Trophoblast cell (in vitro differentiated cells and primary cell): ENCODE results near the gene ACSM4.

Source experiments
- DNase-seq, 2 donors: peaks; one replicate each; pipeline ENCODE4 v3.0.0-alpha.2; 2016
- H2AFZ ChIP-seq: 2 replicates; pipeline ENCODE4 v1.6.1; 2013; ENCODE audit warnings: low read length, moderate library complexity, mild to moderate bottlenecking; ENCODE audit not compliant: insufficient read depth, poor library complexity
- H2AK5ac ChIP-seq: 2 replicates; pipeline ENCODE4 v1.6.1; 2013; ENCODE audit warnings: mild to moderate bottlenecking, low read length
- H2BK120ac ChIP-seq: 2 replicates; pipeline ENCODE4 v1.6.1; 2013; ENCODE audit warnings: low read length, mild to moderate bottlenecking, moderate library complexity; ENCODE audit not compliant: insufficient read depth, poor library complexity
- H2BK12ac ChIP-seq: 2 replicates; pipeline ENCODE4 v1.6.1; 2013; ENCODE audit warnings: mild to moderate bottlenecking, low read length, moderate library complexity
- H2BK5ac ChIP-seq: 2 replicates; pipeline ENCODE4 v1.6.1; 2013; ENCODE audit warnings: low read length, low read depth, moderate library complexity, mild to moderate bottlenecking; ENCODE audit not compliant: poor library complexity
- H3K14ac ChIP-seq: 2 replicates; pipeline ENCODE4 v1.6.1; 2013; ENCODE audit warnings: mild to moderate bottlenecking, low read length
- H3K18ac ChIP-seq: 2 replicates; pipeline ENCODE4 v1.6.1; 2013; ENCODE audit warnings: mild to moderate bottlenecking, low read length
- H3K23ac ChIP-seq: 2 replicates; pipeline ENCODE4 v1.6.1; 2013; ENCODE audit warnings: low read length
- H3K27ac ChIP-seq: 2 replicates; pipeline ENCODE4 v1.5.1; 2013; ENCODE audit warnings: low read depth, mild to moderate bottlenecking, inconsistent platforms, low read length, moderate library complexity
- H3K27me3 ChIP-seq: 2 replicates; pipeline ENCODE4 v1.6.1; 2013; ENCODE audit warnings: inconsistent platforms, mild to moderate bottlenecking, low read length, moderate library complexity; ENCODE audit not compliant: insufficient read depth
- H3K36me3 ChIP-seq, 2 experiments: 1 replicate in 1 of 2; 2 replicates in 1 of 2; pipeline ENCODE4 v1.6.1; 2013; ENCODE audit warnings: low read length in 2 of 2, mild to moderate bottlenecking in 2 of 2, moderate library complexity in 1 of 2; ENCODE audit not compliant: insufficient read depth in 2 of 2, control insufficient read depth in 1 of 2
- H3K4ac ChIP-seq: 2 replicates; pipeline ENCODE4 v1.6.1; 2013; ENCODE audit warnings: low read depth, mild to moderate bottlenecking, low read length, moderate library complexity
- H3K4me1 ChIP-seq, 2 experiments: 1 replicate in 1 of 2; 2 replicates in 1 of 2; pipeline ENCODE4 v1.6.1; 2013; ENCODE audit warnings: low read length in 2 of 2, mild to moderate bottlenecking in 2 of 2, moderate library complexity in 1 of 2; ENCODE audit not compliant: insufficient read depth in 2 of 2, control insufficient read depth in 1 of 2
- H3K4me2 ChIP-seq: 2 replicates; pipeline ENCODE4 v1.6.1; 2013; ENCODE audit warnings: inconsistent platforms, mild to moderate bottlenecking, low read length, moderate library complexity
- H3K4me3 ChIP-seq: 2 replicates; pipeline ENCODE4 v1.5.1; 2013; ENCODE audit warnings: mild to moderate bottlenecking, low read depth, low read length, inconsistent platforms
- H3K79me1 ChIP-seq: one replicate; pipeline ENCODE4 v1.6.1; 2013; ENCODE audit warnings: low read length
- H3K79me2 ChIP-seq: 2 replicates; pipeline ENCODE4 v1.6.1; 2013; ENCODE audit warnings: low read length, mild to moderate bottlenecking; ENCODE audit not compliant: control insufficient read depth, insufficient read depth, poor library complexity
- H3K9ac ChIP-seq: 2 replicates; pipeline ENCODE4 v1.6.1; 2013; ENCODE audit warnings: mild to moderate bottlenecking, low read length
- H3K9me3 ChIP-seq: 2 replicates; pipeline ENCODE4 v1.6.1; 2013; ENCODE audit warnings: low read depth, mild to moderate bottlenecking, control low read depth, inconsistent platforms, low read length; ENCODE audit not compliant: insufficient read depth
- H4K12ac ChIP-seq: 2 replicates; pipeline ENCODE4 v1.6.1; 2013; ENCODE audit warnings: low read depth, mild to moderate bottlenecking, low read length, moderate library complexity
- H4K8ac ChIP-seq: 2 replicates; pipeline ENCODE4 v1.6.1; 2013; ENCODE audit warnings: low read depth, mild to moderate bottlenecking, low read length, moderate library complexity
- H4K91ac ChIP-seq: one replicate; pipeline ENCODE4 v1.6.1; 2013; ENCODE audit warnings: low read depth, mild to moderate bottlenecking, low read length, moderate library complexity
- WGBS: extraction: QIAGEN DNeasy Blood & Tissue Kit; methylation state at CpG from one replicate; pipeline ENCODE4 v1.1.7; 2013; ENCODE audit warnings: missing lambda C conversion rate; ENCODE audit not compliant: insufficient read length, insufficient coverage; ENCODE audit errors: extremely low coverage; 5-methylcytosine and 5-hydroxymethylcytosine counted together

Gene ACSM4

DNA sequence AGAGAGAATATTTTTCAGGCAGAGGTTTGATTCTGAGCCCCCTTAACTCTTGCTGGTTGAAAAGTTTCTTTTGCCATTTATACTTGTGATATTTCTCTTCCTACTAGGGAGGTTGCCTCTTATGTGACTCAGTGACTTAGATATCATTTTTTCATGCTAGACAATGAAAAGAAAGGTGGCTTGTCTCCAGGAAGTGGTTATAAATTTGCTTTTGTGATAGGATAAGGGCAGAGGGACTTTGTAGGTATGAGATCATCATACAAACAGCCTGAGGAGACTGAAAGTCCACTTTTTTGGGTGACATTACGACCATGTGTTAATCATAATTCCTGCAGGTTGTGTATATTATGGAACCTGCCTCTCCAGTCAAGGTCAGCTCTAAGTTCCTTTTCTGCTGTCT lies 35.8 kb downstream of the ACSM4 start:
- no CpG with 5 or more reads among the region's 1 CpG for WGBS
- Histone ChIP-seq H3K4me3 (no peak overlapping the region), H3K9me3 (peaks cover 9% of the 10 kb centered on the region), H3K79me1 (no peaks in the 10 kb centered on the region), H2BK5ac (no peak overlapping the region), H4K91ac (no peak overlapping the region), H3K23ac (no peak overlapping the region), H2AK5ac (no peak overlapping the region), H3K27ac (no peak overlapping the region), H3K4me1 (no peaks in the 10 kb centered on the region), H3K14ac (no peak overlapping the region), H3K4ac (no peak overlapping the region), H3K79me2 (no peaks in the 10 kb centered on the region), H2BK12ac (no peak overlapping the region), H3K36me3 (no peaks in the 10 kb centered on the region), H3K27me3 (no peaks in the 10 kb centered on the region), H4K12ac (no peak overlapping the region), H4K8ac (no peak overlapping the region), H3K18ac (no peak overlapping the region), H3K4me2 (no peak overlapping the region), H2BK120ac (no peak overlapping the region), H2AFZ (no peak overlapping the region), H3K9ac (no peak overlapping the region)
- no peak for DNase-seq

DNA sequence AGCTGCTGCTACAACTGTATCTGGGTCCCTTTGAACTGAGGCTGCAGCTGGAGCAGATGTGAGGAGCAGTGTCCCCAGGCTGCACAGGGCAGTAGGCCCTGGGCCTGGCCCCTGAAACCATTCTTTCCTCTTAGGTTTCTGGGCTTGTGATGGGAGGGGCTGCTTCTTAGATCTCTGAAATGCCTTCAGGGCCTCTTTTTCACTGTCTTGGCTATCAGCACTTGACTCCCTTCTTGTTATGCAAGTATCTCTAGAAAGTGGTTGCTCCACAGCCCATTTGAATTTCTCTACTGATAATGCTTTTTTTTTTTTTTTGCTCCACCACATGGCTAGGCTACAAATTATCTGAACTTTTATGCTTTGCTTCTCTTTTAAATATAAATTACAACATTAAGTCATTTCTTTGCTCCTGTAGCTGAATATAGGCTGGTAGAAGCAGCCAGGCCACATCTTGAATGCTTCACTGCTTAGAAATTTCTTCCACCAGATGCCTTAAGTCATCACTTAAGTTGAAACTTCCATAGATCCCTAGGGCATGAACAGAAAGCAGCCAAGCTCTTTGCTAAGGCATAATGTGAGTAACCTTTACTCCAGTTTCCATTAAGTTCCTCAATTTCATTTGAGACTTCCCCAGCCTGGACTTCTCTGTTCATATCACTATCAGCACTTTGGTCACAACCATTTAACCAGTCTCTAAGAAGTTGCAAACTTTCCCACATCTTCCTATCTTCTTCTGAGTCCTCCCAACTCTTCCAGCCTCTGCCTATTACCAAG lies 41.1 kb downstream of the ACSM4 start:
- no peak overlapping the region for H3K4ac ChIP-seq
- no peak overlapping the region for H3K23ac ChIP-seq
- H3K4me1 ChIP-seq, result no peaks in the 10 kb centered on the region
- H3K9me3 ChIP-seq, result peaks cover 12% of the 10 kb centered on the region
- H2AFZ ChIP-seq, result no peak overlapping the region
- H2BK12ac ChIP-seq, result no peak overlapping the region
- no peaks in the 10 kb centered on the region for H3K79me1 ChIP-seq
- H4K91ac ChIP-seq, result no peak overlapping the region
- no peak overlapping the region for H3K4me3 ChIP-seq
- no peak overlapping the region for H3K14ac ChIP-seq
- no peaks in the 10 kb centered on the region for H3K27me3 ChIP-seq
- no peak for DNase-seq
- H4K8ac ChIP-seq, result no peak overlapping the region
- H2BK5ac ChIP-seq, result no peak overlapping the region
- H3K27ac ChIP-seq, result no peak overlapping the region
- H3K79me2 ChIP-seq, result no peaks in the 10 kb centered on the region
- H2BK120ac ChIP-seq, result no peak overlapping the region
- H3K36me3 ChIP-seq, result no peaks in the 10 kb centered on the region
- H3K9ac ChIP-seq, result no peak overlapping the region
- no peak overlapping the region for H2AK5ac ChIP-seq
- H4K12ac ChIP-seq, result no peak overlapping the region
- no peak overlapping the region for H3K18ac ChIP-seq
- H3K4me2 ChIP-seq, result no peak overlapping the region

DNA sequence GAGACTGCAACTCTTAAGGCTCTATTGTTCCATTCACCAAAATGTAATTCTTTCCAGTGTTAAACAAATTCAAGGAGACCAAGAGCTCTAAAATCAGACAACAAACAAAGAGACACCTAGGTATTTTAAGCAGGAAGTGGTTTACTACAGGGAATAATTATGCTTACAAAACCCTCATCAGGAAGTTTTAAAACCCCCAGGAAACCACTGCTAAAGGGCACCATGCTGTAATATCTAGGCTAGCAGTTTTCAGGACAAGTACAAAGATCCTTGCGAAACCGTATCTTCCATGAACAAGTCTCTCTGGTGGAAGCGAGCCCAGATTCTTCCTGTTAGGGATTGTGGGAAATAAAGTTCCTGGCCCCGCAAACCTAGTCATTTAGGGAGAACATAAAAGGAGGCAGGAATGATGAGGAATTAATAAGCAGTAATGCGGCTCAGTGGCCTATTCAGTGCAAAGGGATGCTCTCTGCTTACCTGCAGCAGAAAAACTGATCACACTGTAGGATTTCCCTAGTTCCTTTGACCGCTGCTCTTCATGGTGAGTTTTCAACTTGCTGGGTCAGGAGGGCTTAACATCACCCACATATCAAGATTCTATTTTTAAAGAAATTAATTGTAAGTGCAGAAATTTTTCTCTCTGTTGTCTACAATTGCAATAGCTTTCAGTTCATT lies 42.8 kb downstream of the ACSM4 start:
- no peak overlapping the region for H3K18ac ChIP-seq
- no peak overlapping the region for H3K4me2 ChIP-seq
- H3K79me1 ChIP-seq, result no peaks in the 10 kb centered on the region
- no peak overlapping the region for H4K8ac ChIP-seq
- H2BK5ac ChIP-seq, result no peak overlapping the region
- H3K36me3 ChIP-seq, result no peaks in the 10 kb centered on the region
- H2AFZ ChIP-seq, result no peak overlapping the region
- H3K27ac ChIP-seq, result no peak overlapping the region
- no peak for DNase-seq
- no peaks in the 10 kb centered on the region for H3K27me3 ChIP-seq
- no peak overlapping the region for H4K91ac ChIP-seq
- no peak overlapping the region for H3K23ac ChIP-seq
- H3K9me3 ChIP-seq, result peaks cover 12% of the 10 kb centered on the region
- H3K4ac ChIP-seq, result no peak overlapping the region
- no peak overlapping the region for H3K4me3 ChIP-seq
- H3K4me1 ChIP-seq, result no peaks in the 10 kb centered on the region
- WGBS, result no CpG with 5 or more reads among the region's 6 CpGs
- H3K14ac ChIP-seq, result no peak overlapping the region
- no peak overlapping the region for H2BK120ac ChIP-seq
- no peaks in the 10 kb centered on the region for H3K79me2 ChIP-seq
- no peak overlapping the region for H2AK5ac ChIP-seq
- no peak overlapping the region for H4K12ac ChIP-seq
- no peak overlapping the region for H3K9ac ChIP-seq
- H2BK12ac ChIP-seq, result no peak overlapping the region

DNA sequence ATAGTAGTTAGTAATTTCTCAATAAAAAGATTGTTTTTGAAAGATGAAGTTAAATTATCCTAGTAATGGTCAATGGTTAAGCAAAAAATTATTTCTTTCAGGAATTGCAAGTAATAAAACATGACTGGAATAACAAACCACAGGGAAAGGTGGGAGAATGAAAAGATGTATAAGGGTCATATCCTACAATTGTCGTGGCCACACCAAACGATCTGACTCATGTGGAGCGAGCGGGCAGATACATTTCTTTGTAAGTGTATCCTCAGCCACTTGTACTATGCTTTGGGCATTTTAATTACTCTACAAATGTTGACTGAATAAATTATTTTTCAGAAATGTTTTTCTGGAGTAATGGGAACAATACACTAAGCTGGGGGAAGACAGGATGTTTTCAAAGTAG lies 45.5 kb downstream of the ACSM4 start:
- H3K4me2 ChIP-seq, result no peak overlapping the region
- H3K14ac ChIP-seq, result no peak overlapping the region
- no peaks in the 10 kb centered on the region for H3K4me1 ChIP-seq
- H4K91ac ChIP-seq, result no peak overlapping the region
- H3K4ac ChIP-seq, result no peak overlapping the region
- H2AK5ac ChIP-seq, result no peak overlapping the region
- H3K9ac ChIP-seq, result no peak overlapping the region
- H3K23ac ChIP-seq, result no peak overlapping the region
- H2BK5ac ChIP-seq, result no peak overlapping the region
- no peak overlapping the region for H2BK120ac ChIP-seq
- H3K79me1 ChIP-seq, result no peaks in the 10 kb centered on the region
- no peaks in the 10 kb centered on the region for H3K27me3 ChIP-seq
- no peaks in the 10 kb centered on the region for H3K36me3 ChIP-seq
- H3K9me3 ChIP-seq, result peaks cover 6% of the 10 kb centered on the region
- no peak overlapping the region for H3K27ac ChIP-seq
- DNase-seq, result no peak
- no peak overlapping the region for H3K18ac ChIP-seq
- no peak overlapping the region for H4K12ac ChIP-seq
- H2BK12ac ChIP-seq, result no peak overlapping the region
- no peak overlapping the region for H2AFZ ChIP-seq
- H3K4me3 ChIP-seq, result no peak overlapping the region
- no peak overlapping the region for H4K8ac ChIP-seq
- WGBS, result no CpG with 5 or more reads among the region's 4 CpGs
- no peaks in the 10 kb centered on the region for H3K79me2 ChIP-seq
